IMR-90 (cell line): ENCODE results near the gene ISCA2. TPM values are rescaled to one million over a fixed set of nuclear protein-coding genes. Genes with fewer than 3 reads are reported as not detected.

ENCODE experiments used
- ATAC-seq: fragments of 200-7000 bp; cut with Tn5 transposase; 2 replicates; pipeline ENCODE4 v1.9.1; 2020; ENCODE audit warnings: low read depth, mild to moderate bottlenecking, moderate library complexity
- BruUV-seq: library from RNA; stranded (reverse); fragments of 400-500 nt; replicated peaks from 2 replicates; lab custom pipeline; 2021; lab: Mats Ljungman, UMichigan
- CTCF ChIA-PET: fragments of 300-600 bp; formaldehyde crosslinking; extraction: SDS; loops from one replicate; lab custom pipeline; 2021; ENCODE audit warnings: antibody characterized with exemption; lab: Yijun Ruan, JAX
- POLR2A ChIA-PET: fragments of 300-600 bp; sonication (Branson Sonifier 250); formaldehyde crosslinking; loops from one replicate; lab custom pipeline; 2022; ENCODE audit warnings: antibody characterized with exemption; ENCODE audit not compliant: unreplicated experiment; lab: Charles Lee
- DNase-seq: peaks from one replicate; pipeline ENCODE4 v3.0.0; 2013
- H2AFZ ChIP-seq: replicated peaks from 2 replicates; pipeline ENCODE3; 2013; ENCODE audit warnings: low read length, mild to moderate bottlenecking; ENCODE audit not compliant: poor library complexity
- H2AK5ac ChIP-seq: 2 replicates; pipeline ENCODE4 v1.6.1; 2013; ENCODE audit warnings: low read depth, low read length, inconsistent platforms
- H2AK9ac ChIP-seq: replicated peaks from 2 replicates; pipeline ENCODE3; 2013; ENCODE audit warnings: mild to moderate bottlenecking, low read depth, low read length, moderate library complexity; ENCODE audit not compliant: poor library complexity
- H2BK120ac ChIP-seq: 2 replicates; pipeline ENCODE4 v1.6.1; 2013; ENCODE audit warnings: low read depth, low read length, inconsistent platforms
- H2BK15ac ChIP-seq: 3 replicates; pipeline ENCODE4 v1.6.1; 2013; ENCODE audit warnings: low read depth, low read length, inconsistent platforms
- H2BK20ac ChIP-seq: 2 replicates; pipeline ENCODE4 v1.6.1; 2013; ENCODE audit warnings: low read depth, mild to moderate bottlenecking, inconsistent platforms, low read length, moderate library complexity
- H2BK5ac ChIP-seq: 2 replicates; pipeline ENCODE4 v1.6.1; 2013; ENCODE audit warnings: mild to moderate bottlenecking, low read depth, low read length, inconsistent platforms; ENCODE audit not compliant: poor library complexity, severe bottlenecking
- H3K14ac ChIP-seq: replicated peaks from 2 replicates; pipeline ENCODE4 v1.6.1; 2013; ENCODE audit warnings: low read depth, low read length, inconsistent platforms
- H3K18ac ChIP-seq: 2 replicates; pipeline ENCODE4 v1.6.1; 2013; ENCODE audit warnings: low read depth, low read length, control low read depth
- H3K23ac ChIP-seq: 2 replicates; pipeline ENCODE4 v1.6.1; 2013; ENCODE audit warnings: low read depth, low read length, inconsistent platforms
- H3K27ac ChIP-seq: 2 replicates; pipeline ENCODE4 v1.5.1; 2013; ENCODE audit warnings: mild to moderate bottlenecking, control low read depth, low read length; ENCODE audit not compliant: insufficient read depth
- H3K27me3 ChIP-seq: 2 replicates; pipeline ENCODE4 v1.6.1; 2013; ENCODE audit warnings: low read length; ENCODE audit not compliant: control insufficient read depth, insufficient read depth
- H3K36me3 ChIP-seq: 2 replicates; pipeline ENCODE4 v1.6.1; 2013; ENCODE audit warnings: low read length, mixed read lengths; ENCODE audit not compliant: control insufficient read depth, insufficient read depth
- H3K4ac ChIP-seq: 2 replicates; pipeline ENCODE4 v1.6.1; 2013; ENCODE audit warnings: low read depth, low read length, inconsistent platforms
- H3K4me1 ChIP-seq: 2 replicates; pipeline ENCODE4 v1.6.1; 2013; ENCODE audit warnings: low read length, mixed read lengths; ENCODE audit not compliant: control insufficient read depth, insufficient read depth
- H3K4me2 ChIP-seq: 2 replicates; pipeline ENCODE4 v1.6.1; 2013; ENCODE audit warnings: low read depth, mild to moderate bottlenecking, control low read depth, low read length, moderate library complexity
- H3K4me3 ChIP-seq: 2 replicates; pipeline ENCODE4 v1.5.1; 2013; ENCODE audit warnings: low read depth, mild to moderate bottlenecking, control low read depth, low read length, moderate library complexity; ENCODE audit not compliant: insufficient read depth
- H3K56ac ChIP-seq: 2 replicates; pipeline ENCODE4 v1.6.1; 2013; ENCODE audit warnings: low read length, inconsistent platforms; ENCODE audit not compliant: insufficient read depth; ENCODE audit errors: extremely low read depth
- H3K79me1 ChIP-seq, 2 experiments: 2 replicates each; pipeline ENCODE4 v1.6.1; 2013; ENCODE audit warnings: low read length in 2 of 2, inconsistent platforms in 1 of 2, low read depth in 1 of 2
- H3K9ac ChIP-seq: 2 replicates; pipeline ENCODE4 v1.6.1; 2013; ENCODE audit warnings: low read depth, low read length, control low read depth
- H3K9me1 ChIP-seq: 2 replicates; pipeline ENCODE4 v1.6.1; 2013; ENCODE audit warnings: low read length, inconsistent platforms; ENCODE audit not compliant: insufficient read depth
- H3K9me3 ChIP-seq: 2 replicates; pipeline ENCODE4 v1.6.1; 2013; ENCODE audit warnings: low read length; ENCODE audit not compliant: control insufficient read depth, insufficient read depth
- H4K20me1 ChIP-seq: 2 replicates; pipeline ENCODE4 v1.6.1; 2013; ENCODE audit warnings: low read length, inconsistent platforms; ENCODE audit not compliant: insufficient read depth
- H4K5ac ChIP-seq: 2 replicates; pipeline ENCODE4 v1.6.1; 2013; ENCODE audit warnings: mild to moderate bottlenecking, low read depth, low read length, control low read depth
- H4K8ac ChIP-seq, 2 experiments: 2 replicates each; pipeline ENCODE4 v1.6.1; 2013; ENCODE audit warnings: low read depth in 2 of 2, low read length in 2 of 2, control low read depth in 1 of 2, inconsistent platforms in 1 of 2
- H4K91ac ChIP-seq: 2 replicates; pipeline ENCODE4 v1.6.1; 2013; ENCODE audit warnings: low read depth, low read length, inconsistent platforms; ENCODE audit not compliant: insufficient read depth
- BHLHE40 ChIP-seq: fragments of 150-350 bp; IDR thresholded peaks from 2 replicates; pipeline ENCODE4 v1.6.1; 2016; ENCODE audit warnings: mild to moderate bottlenecking, low read depth, low read length
- CEBPB ChIP-seq: IDR thresholded peaks from 2 replicates; pipeline ENCODE4 v1.6.1; 2012; ENCODE audit warnings: low read depth, low read length, improper control_type of control experiment
- CHD1 ChIP-seq: IDR thresholded peaks from 2 replicates; pipeline ENCODE4 v1.6.1; 2012; ENCODE audit warnings: low read depth, low read length, improper control_type of control experiment
- CTCF ChIP-seq: conservative IDR thresholded peaks from 2 replicates; pipeline ENCODE4 v1.5.1; 2012; ENCODE audit warnings: mild to moderate bottlenecking, low read depth, low read length, improper control_type of control experiment
- ELK1 ChIP-seq: fragments of 150-350 bp; IDR thresholded peaks from 2 replicates; pipeline ENCODE4 v1.6.1; 2016; ENCODE audit warnings: low read depth, mild to moderate bottlenecking, low read length, moderate library complexity, borderline replicate concordance
- FOS ChIP-seq: fragments of 150-350 bp; IDR thresholded peaks from 2 replicates; pipeline ENCODE4 v1.6.1; 2016; ENCODE audit warnings: low read depth, low read length
- MAFK ChIP-seq: IDR thresholded peaks from 2 replicates; pipeline ENCODE4 v1.6.1; 2012; ENCODE audit warnings: low read depth, low read length, improper control_type of control experiment
- MAZ ChIP-seq: IDR thresholded peaks from 2 replicates; pipeline ENCODE4 v1.6.1; 2012; ENCODE audit warnings: low read depth, mild to moderate bottlenecking, low read length, improper control_type of control experiment, moderate library complexity, borderline replicate concordance
- MXI1 ChIP-seq: IDR thresholded peaks from 2 replicates; pipeline ENCODE4 v1.6.1; 2012; ENCODE audit warnings: low read depth, mild to moderate bottlenecking, low read length, moderate library complexity, borderline replicate concordance
- NFE2L2 ChIP-seq: fragments of 150-350 bp; IDR thresholded peaks from 2 replicates; pipeline ENCODE4 v1.6.1; 2016; ENCODE audit warnings: low read depth, mild to moderate bottlenecking, low read length
- POLR2A ChIP-seq: IDR thresholded peaks from 2 replicates; pipeline ENCODE4 v1.6.1; 2012; ENCODE audit warnings: mild to moderate bottlenecking, low read depth, low read length
- RAD21 ChIP-seq: IDR thresholded peaks from 2 replicates; pipeline ENCODE4 v1.6.1; 2012; ENCODE audit warnings: low read length, improper control_type of control experiment
- RCOR1 ChIP-seq: IDR thresholded peaks from 2 replicates; pipeline ENCODE4 v1.6.1; 2012; ENCODE audit warnings: mild to moderate bottlenecking, low read length, improper control_type of control experiment; ENCODE audit not compliant: insufficient replicate concordance
- RFX5 ChIP-seq: IDR thresholded peaks from 2 replicates; pipeline ENCODE4 v1.8.0; 2012; ENCODE audit warnings: low read depth, mild to moderate bottlenecking, low read length, moderate library complexity
- SMC3 ChIP-seq: fragments of 150-350 bp; IDR thresholded peaks from 2 replicates; pipeline ENCODE4 v1.6.1; 2016; ENCODE audit warnings: low read depth, mild to moderate bottlenecking, antibody characterized with exemption, low read length, moderate library complexity
- USF2 ChIP-seq: fragments of 150-350 bp; IDR thresholded peaks from 2 replicates; pipeline ENCODE4 v1.6.1; 2017; ENCODE audit warnings: mild to moderate bottlenecking, antibody characterized with exemption, low read length, low read depth
- WGBS, 2 experiments: methylation state at CpG; one replicate each; pipeline versions ENCODE4 v1.1.5 to v1.1.7; 2013; ENCODE audit warnings: missing lambda C conversion rate in 2 of 2; ENCODE audit not compliant: insufficient read length in 1 of 2; ENCODE audit errors: extremely low coverage in 2 of 2; 5-methylcytosine and 5-hydroxymethylcytosine counted together
- dilution Hi-C: fragments of 300-500 bp; cut with HindIII; formaldehyde crosslinking; loops from one replicate; pipeline ENCODE4 v1.14.3; 2018; ENCODE audit warnings: low sequenced_read_pairs; ENCODE audit not compliant: unreplicated experiment
- in situ Hi-C: fragments of 300-500 bp; cut with MboI; formaldehyde crosslinking; loops from 3 replicates; pipeline ENCODE4 v1.14.3; 2019; ENCODE audit warnings: low sequenced_read_pairs, inconsistent platforms, mixed read lengths
- intact Hi-C: fragments of 100-400 bp; cut with micrococcal nuclease; formaldehyde crosslinking; loops from 2 replicates; pipeline ENCODE4 v1.10.0; 2022
- polyA plus RNA-seq, 3 experiments: library from polyadenylated mRNA; depleted of rRNA; stranded (reverse); fragments of >200 nt; gene quantifications; 2 replicates each; pipeline ENCODE4 v1.2.3, GENCODE V29; 2012; ENCODE audit warnings: low replicate concordance in 1 of 3
- total RNA-seq: library from RNA; depleted of rRNA; stranded (reverse); fragments of >200 nt; gene quantifications from 2 replicates; pipeline ENCODE4 v1.2.3, GENCODE V29; 2012

ISCA2 gene
- total and polyA plus RNA-seq, 2 of the 4 experiments (the other 2 are of a cell fraction): 5.4 to 25.7 TPM

DNA sequence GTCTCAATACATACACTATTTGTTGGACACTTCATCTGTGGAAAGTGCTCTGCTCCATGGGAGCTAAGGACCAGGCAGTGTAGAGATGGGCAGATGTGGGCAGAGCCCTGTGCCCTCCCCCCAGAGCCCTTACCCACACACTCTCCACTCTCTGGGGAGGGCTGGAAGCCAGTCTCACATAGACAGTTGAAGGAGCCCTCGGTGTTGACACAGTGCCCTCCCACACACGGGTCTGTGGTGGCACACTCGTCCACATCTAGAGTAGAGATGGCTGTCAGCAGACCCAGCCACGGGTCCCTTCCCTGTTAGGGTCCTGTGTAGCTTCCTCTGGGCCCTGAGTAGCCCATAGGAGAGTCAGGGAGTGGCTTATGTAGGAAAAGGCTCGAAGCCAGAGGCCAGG is 14.3 kb downstream of the ISCA2 start:
- Histone ChIP-seq H2AK5ac (no peak overlapping the region), H3K27ac (no peak overlapping the region), H2BK120ac (no peak overlapping the region), H3K23ac (no peak overlapping the region), H4K8ac (no peak overlapping the region), H2AK9ac (peak overlapping the region; percentile 38), H3K14ac (no peak overlapping the region), H4K5ac (no peak overlapping the region), H3K18ac (no peak overlapping the region), H4K91ac (no peak overlapping the region), H2BK5ac (no peak overlapping the region), H3K4me3 (no peak overlapping the region), H3K9ac (no peak overlapping the region), H4K20me1 (no peaks in the 10 kb centered on the region), H3K9me1 (peaks cover 13% of the 10 kb centered on the region; the same call in 1 of the 2 replicates), H3K27me3 (no peaks in the 10 kb centered on the region), H3K36me3 (peaks cover 23% of the 10 kb centered on the region), H3K4ac (no peak overlapping the region), H3K79me1 (peaks cover 0 to 4% of the 10 kb centered on the region in 2 experiments; a peak in 1 of 4 replicates), H3K4me1 (peaks cover 10% of the 10 kb centered on the region), H3K4me2 (no peak overlapping the region), H2AFZ (no peak overlapping the region), H2BK15ac (no peak overlapping the region), H2BK20ac (no peak overlapping the region), H3K9me3 (no peaks in the 10 kb centered on the region), H3K56ac (no peak overlapping the region)
- intact Hi-C loops (no loop called here), dilution Hi-C loops (no loop called here), in situ Hi-C loops (loop anchor here (10.0 kb wide), 1 partner anchor 287 kb away; no protein-coding TSS in a partner anchor)
- no peak for DNase-seq
- WGBS, 2 experiments: no CpG with 5 or more reads among the region's 5 CpGs
- no TSS peak for BruUV-seq
- POLR2A ChIA-PET: no interaction called here
- TF ChIP-seq CHD1: no peak
- TF ChIP-seq ELK1: no peak
- no peak for TF ChIP-seq MAFK
- TF ChIP-seq NFE2L2: no peak
- no peak for TF ChIP-seq SMC3
- TF ChIP-seq RCOR1: no peak
- no peak for TF ChIP-seq MAZ
- TF ChIP-seq CTCF: no peak
- TF ChIP-seq FOS: no peak
- TF ChIP-seq USF2: no peak
- no peak for TF ChIP-seq MXI1
- TF ChIP-seq POLR2A: no peak
- TF ChIP-seq BHLHE40: no peak
- TF ChIP-seq RFX5: no peak
- TF ChIP-seq CEBPB: no peak
- no peak for TF ChIP-seq RAD21
- ATAC-seq: no peak
- CTCF ChIA-PET: no interaction called here
